ENCODE measurements around the gene ACVR1B. TPM values are rescaled to one million over a fixed set of nuclear protein-coding genes. Genes with fewer than 3 reads are reported as not detected.

ACVR1B gene
- total RNA-seq, 1 experiment from 2014 or later = 112 TPM

GRCh38 chr12:52018433-52019112, 67.1 kb downstream of the ACVR1B start:
- no peaks in the 10 kb centered on the region for H3K27me3 ChIP-seq (replicated peaks; ENCODE audit: control insufficient read depth, insufficient read depth, low read length)
- no TSS peak for BruUV-seq (replicated peaks)
- H3K4me3 Mint-ChIP-seq (ENCODE audit: unreplicated experiment) = no peak overlapping the region
- TF ChIP-seq CTCF (IDR thresholded peaks at IDR 0.05; ENCODE audit: insufficient read depth in 1 of 2, low read depth in 1 of 2, low read length in 1 of 2, severe bottlenecking in 1 of 2, unreplicated experiment in 1 of 2) = no peak
- H3K9me3 ChIP-seq = no peaks in the 10 kb centered on the region
- no peak for DNase-seq
- no peaks in the 10 kb centered on the region for H3K36me3 ChIP-seq (ENCODE audit: control insufficient read depth, insufficient read depth, low read length)
- ChIA-PET POLR2A (interaction anchor here (0.6 kb wide), 1 partner anchor 887 kb away, joined by 4 read pairs; no protein-coding TSS in a partner anchor), CTCF (interaction anchor here (0.8 to 6.0 kb wide), 5 partner anchors 9 to 125 kb away, joined by 3 to 51 read pairs (median 4); no protein-coding TSS in a partner anchor)
- H3K27me3 Mint-ChIP-seq (ENCODE audit: insufficient read depth, unreplicated experiment) = no peaks in the 10 kb centered on the region
- no peak overlapping the region for H3K4me3 ChIP-seq (ENCODE audit: low read depth, low read length)
- intact Hi-C loops (cut with micrococcal nuclease; ENCODE audit: unreplicated experiment) = no loop called here
- H3K27ac Mint-ChIP-seq (ENCODE audit: unreplicated experiment) = peak overlapping the region; percentile 0
- H3K36me3 Mint-ChIP-seq (ENCODE audit: insufficient read depth, unreplicated experiment) = peaks cover 17% of the 10 kb centered on the region
- H3K4me1 ChIP-seq = peaks cover 7% of the 10 kb centered on the region; the same call in 1 of the 2 replicates
- H3K9me3 Mint-ChIP-seq (ENCODE audit: unreplicated experiment) = no peaks in the 10 kb centered on the region
- peaks cover 22% of the 10 kb centered on the region for H3K4me1 Mint-ChIP-seq (ENCODE audit: low read depth, unreplicated experiment)

DNA sequence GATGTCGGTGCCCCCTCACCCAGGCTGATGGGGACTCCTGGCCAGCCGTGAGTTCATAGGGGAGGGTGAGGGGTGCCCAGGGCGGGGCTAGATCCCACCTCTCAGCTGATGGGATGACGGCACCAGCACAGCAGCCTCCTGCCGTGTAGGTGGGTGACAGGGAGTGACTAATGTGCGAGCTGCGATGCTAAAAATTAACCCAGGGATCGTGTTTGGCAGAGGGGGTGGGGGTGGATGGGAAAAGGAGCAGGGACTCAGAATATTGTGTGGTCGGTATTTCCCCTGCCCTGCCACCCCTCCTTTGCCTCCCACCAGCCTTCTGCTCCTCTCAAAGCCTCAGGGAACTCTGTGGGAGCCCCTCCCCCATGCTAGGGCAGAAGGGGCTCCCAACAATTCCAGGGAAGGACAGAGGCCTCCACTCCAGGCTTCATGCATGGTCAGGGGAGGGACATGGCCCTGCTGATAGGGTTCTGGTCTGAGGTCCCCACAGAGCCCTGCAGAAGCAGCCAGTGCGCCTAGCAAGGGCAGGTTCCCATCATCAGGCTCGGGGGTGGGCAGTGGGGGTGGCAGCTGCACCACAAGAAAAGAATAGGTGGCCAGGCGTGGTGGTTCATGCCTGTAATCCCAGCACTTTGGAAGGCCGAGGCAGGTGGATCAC, 67.7 kb downstream of the ACVR1B start:
- H3K27me3 ChIP-seq (replicated peaks; ENCODE audit: control insufficient read depth, insufficient read depth, low read length) = no peaks in the 10 kb centered on the region
- Mint-ChIP-seq H3K27ac (ENCODE audit: unreplicated experiment) (peak overlapping the region; percentile 0), H3K4me1 (ENCODE audit: low read depth, unreplicated experiment) (peaks cover 22% of the 10 kb centered on the region), H3K36me3 (ENCODE audit: insufficient read depth, unreplicated experiment) (peaks cover 17% of the 10 kb centered on the region), H3K9me3 (ENCODE audit: unreplicated experiment) (no peaks in the 10 kb centered on the region), H3K27me3 (ENCODE audit: insufficient read depth, unreplicated experiment) (no peaks in the 10 kb centered on the region), H3K4me3 (ENCODE audit: unreplicated experiment) (no peak overlapping the region)
- ChIA-PET CTCF (interaction anchor here (0.6 to 6.0 kb wide), 9 partner anchors 9 to 125 kb away, joined by 3 to 54 read pairs (median 5); no protein-coding TSS in a partner anchor), POLR2A (interaction anchor here (0.6 kb wide), 1 partner anchor 886 kb away, joined by 4 read pairs; no protein-coding TSS in a partner anchor)
- no peak for TF ChIP-seq CTCF (IDR thresholded peaks at IDR 0.05; ENCODE audit: insufficient read depth in 1 of 2, low read depth in 1 of 2, low read length in 1 of 2, severe bottlenecking in 1 of 2, unreplicated experiment in 1 of 2)
- DNase-seq = no peak
- BruUV-seq (replicated peaks) = no TSS peak
- H3K9me3 ChIP-seq = no peaks in the 10 kb centered on the region
- H3K4me3 ChIP-seq (ENCODE audit: low read depth, low read length) = no peak overlapping the region
- intact Hi-C loops (cut with micrococcal nuclease; ENCODE audit: unreplicated experiment) = no loop called here
- peaks cover 7% of the 10 kb centered on the region; the same call in 1 of the 2 replicates for H3K4me1 ChIP-seq
- H3K36me3 ChIP-seq (ENCODE audit: control insufficient read depth, insufficient read depth, low read length) = no peaks in the 10 kb centered on the region

- peaks cover 7% of the 10 kb centered on the region; the same call in 1 of the 2 replicates for H3K4me1 ChIP-seq
- no TSS peak for BruUV-seq (replicated peaks)
- POLR2A ChIA-PET = interaction anchor here (0.6 kb wide), 1 partner anchor 17 kb away, joined by 3 read pairs; no protein-coding TSS in a partner anchor
Measured at GRCh38 chr12:52020539-52021336, 69.2 kb downstream of the ACVR1B start.

More at GRCh38 chr12:52020539-52021336, 69.2 kb downstream of the ACVR1B start:
- intact Hi-C loops (cut with micrococcal nuclease; ENCODE audit: unreplicated experiment) = loop anchor here (1.0 kb wide), 2 partner anchors 16 to 125 kb away; no protein-coding TSS in a partner anchor
- Mint-ChIP-seq H3K36me3 (ENCODE audit: insufficient read depth, unreplicated experiment) (peaks cover 24% of the 10 kb centered on the region), H3K9me3 (ENCODE audit: unreplicated experiment) (no peaks in the 10 kb centered on the region), H3K4me1 (ENCODE audit: low read depth, unreplicated experiment) (peaks cover 29% of the 10 kb centered on the region), H3K4me3 (ENCODE audit: unreplicated experiment) (peak overlapping the region; percentile 15), H3K27me3 (ENCODE audit: insufficient read depth, unreplicated experiment) (no peaks in the 10 kb centered on the region), H3K27ac (ENCODE audit: unreplicated experiment) (peak overlapping the region; percentile 14)
- DNase-seq = peak; percentile 79 to 83
- TF ChIP-seq CTCF (IDR thresholded peaks at IDR 0.05; ENCODE audit: insufficient read depth in 1 of 2, low read depth in 1 of 2, low read length in 1 of 2, severe bottlenecking in 1 of 2, unreplicated experiment in 1 of 2) = peak; percentile 80 to 96
- Histone ChIP-seq H3K4me3 (ENCODE audit: low read depth, low read length) (no peak overlapping the region), H3K36me3 (ENCODE audit: control insufficient read depth, insufficient read depth, low read length) (no peaks in the 10 kb centered on the region), H3K9me3 (no peaks in the 10 kb centered on the region), H3K27me3 (replicated peaks; ENCODE audit: control insufficient read depth, insufficient read depth, low read length) (no peaks in the 10 kb centered on the region)
- CTCF ChIA-PET = interaction anchor here (0.9 to 6.0 kb wide), 11 partner anchors 9 to 127 kb away, joined by 3 to 54 read pairs (median 12); no protein-coding TSS in a partner anchor

Data from Caco-2 (cell line).